Measurements from ENCODE around the gene ZNF581.

Gene ZNF581

DNA sequence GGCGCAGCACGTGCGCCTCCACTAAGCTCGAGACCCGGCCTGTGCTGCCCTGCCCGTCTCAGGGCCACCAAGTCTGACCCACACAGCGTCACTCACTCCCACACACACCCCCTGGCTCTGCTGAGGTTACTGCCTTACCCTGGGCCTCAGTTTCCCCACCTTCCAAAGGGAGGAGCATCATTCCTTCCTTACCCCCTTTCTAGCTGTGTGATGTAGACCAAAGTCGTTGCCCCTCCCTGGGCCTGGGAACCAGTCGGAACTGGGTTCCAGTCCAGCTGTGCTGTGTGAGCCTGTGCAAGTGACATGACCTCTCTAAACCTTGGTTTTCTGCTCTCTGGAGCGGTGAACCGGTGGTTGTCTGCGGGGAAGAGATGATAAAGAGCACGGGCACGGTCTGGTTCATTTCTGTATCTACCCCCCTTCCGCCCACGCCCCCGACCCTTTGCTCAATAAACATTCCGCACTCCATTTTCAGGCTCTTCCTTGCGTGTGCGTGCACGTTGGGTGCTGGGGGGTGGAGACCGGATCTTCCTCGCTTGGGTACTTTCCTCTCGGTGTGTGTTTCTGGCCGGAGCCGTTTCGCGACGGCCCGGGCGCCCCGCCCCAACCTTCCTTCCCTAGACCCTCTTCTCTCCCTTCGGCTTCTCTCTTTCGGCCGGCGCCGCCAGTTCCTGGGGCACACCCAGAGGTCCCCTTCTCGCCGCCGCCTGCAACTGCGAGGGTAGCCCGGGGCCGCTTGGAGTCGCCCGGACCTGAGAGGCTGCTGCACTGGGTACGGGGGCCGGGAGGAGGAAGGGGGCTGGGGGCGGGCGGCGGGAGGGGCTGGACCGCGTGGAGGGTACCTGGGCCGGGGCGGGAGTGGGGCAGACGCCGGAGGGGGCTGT lies at the start of gene ZNF581:
TSS of gene ZNF581 (plus strand) at position 647 of the 884 bp plus-strand sequence. CDS start 923 bp downstream, outside the sequence.
- peak; percentile 70 to 75 for DNase-seq (ENCODE audit: low read depth in 2 of 2)

DNA sequence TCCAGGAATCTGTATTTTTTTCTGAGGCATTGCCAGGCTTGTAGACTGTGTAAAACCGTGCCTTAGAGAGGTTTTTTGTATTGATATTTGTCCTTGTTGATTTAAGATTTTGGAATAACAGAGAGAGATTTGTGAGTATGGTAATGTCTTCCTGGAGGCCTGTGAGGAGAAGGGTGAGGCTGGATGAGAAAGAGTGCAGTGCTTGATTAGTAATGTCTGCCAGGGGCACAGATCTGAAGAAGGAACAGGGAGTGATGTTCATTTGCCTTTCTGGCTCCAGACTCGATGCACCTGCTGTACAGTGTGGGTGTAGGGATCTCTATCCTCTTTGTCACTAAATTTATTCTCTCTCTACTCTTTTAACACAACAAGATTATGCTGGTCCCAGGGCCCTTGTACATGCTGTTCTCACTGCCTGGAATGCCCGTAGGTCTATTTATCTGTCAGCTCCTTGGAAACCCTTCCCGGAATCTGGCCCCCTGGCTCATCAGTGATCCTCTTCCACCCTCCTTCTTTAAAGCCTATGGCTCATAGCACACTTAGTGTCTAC lies 48.4 kb upstream of the ZNF581 start:
- DNase-seq (ENCODE audit: low read depth in 2 of 2), result no peak

DNA sequence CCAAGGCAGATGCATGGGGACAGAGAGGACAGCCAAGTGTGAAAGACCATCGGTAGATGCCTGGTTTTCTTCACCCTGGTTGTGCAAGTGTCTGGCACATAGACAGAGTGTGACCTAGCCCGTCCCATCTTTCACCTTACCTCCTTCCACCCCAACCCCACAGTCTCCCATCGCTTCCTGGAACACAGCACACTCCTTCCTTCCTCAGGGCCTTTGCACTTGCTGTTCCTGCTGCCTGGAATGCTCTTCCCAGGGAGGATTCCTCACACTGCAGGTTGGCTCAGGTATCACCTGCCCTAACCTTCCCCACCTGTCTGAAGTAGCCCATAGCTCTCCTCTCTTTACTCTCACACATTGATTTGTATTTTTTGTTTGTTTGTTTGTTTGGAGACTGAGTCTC lies 47.1 kb upstream of the ZNF581 start:
- no peak for DNase-seq (ENCODE audit: low read depth in 2 of 2)

DNA sequence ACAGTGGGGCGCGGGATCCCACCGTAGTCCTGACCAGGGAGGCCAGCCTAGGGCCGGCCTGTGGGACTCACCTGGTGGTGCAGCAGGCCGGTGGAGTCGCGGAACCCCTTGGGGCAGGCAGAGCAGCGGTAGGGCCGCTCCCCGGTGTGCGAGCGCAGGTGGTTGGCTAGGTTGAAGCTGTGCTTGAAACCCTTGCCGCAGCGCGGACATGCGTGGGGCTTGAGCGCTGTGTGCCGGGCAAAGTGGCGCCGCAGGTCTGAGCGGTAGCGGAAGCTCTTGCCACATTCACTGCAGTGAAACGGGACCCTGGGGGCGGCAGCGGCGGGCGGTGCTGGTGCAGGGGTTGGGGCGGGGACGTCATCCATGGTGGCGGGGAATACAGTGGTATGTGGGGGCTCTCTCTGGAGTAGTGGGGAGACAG lies 45.9 kb upstream of the ZNF581 start:
- DNase-seq (ENCODE audit: low read depth in 2 of 2), result no peak

GRCh38 chr19:55598034-55598433 lies 45.4 kb upstream of the ZNF581 start:
- no peak for DNase-seq (ENCODE audit: low read depth in 2 of 2)

- peak; percentile 85 to 92 for DNase-seq (ENCODE audit: low read depth in 2 of 2)
Observed at GRCh38 chr19:55598719-55599467, 44.6 kb upstream of the ZNF581 start.

DNA sequence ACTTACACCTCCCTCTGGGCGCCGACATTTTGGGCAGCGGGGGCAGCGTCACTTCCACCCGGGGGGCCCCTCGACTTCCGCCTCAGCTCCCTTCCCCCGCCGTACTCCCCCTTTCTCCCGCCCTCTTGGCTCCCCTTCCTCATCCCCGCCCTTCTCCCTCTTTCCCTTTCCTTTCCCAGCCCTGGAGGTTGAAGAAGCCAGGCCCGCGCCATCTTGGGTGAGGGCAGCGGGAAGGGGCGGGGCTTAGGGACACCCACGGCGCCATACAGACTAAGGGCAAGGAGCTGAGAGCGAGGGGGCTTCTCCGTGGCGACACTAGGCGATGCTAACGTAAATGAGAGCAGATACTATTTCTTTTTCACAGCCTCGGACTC lies 44.0 kb upstream of the ZNF581 start, which contains the start of gene FIZ1:
TSS of gene FIZ1 (minus strand) at position 50 of the 374 bp plus-strand sequence. CDS start 1,652 bp downstream, outside the sequence.
- peak; percentile 93 to 94 for DNase-seq (ENCODE audit: low read depth in 2 of 2)

DNA sequence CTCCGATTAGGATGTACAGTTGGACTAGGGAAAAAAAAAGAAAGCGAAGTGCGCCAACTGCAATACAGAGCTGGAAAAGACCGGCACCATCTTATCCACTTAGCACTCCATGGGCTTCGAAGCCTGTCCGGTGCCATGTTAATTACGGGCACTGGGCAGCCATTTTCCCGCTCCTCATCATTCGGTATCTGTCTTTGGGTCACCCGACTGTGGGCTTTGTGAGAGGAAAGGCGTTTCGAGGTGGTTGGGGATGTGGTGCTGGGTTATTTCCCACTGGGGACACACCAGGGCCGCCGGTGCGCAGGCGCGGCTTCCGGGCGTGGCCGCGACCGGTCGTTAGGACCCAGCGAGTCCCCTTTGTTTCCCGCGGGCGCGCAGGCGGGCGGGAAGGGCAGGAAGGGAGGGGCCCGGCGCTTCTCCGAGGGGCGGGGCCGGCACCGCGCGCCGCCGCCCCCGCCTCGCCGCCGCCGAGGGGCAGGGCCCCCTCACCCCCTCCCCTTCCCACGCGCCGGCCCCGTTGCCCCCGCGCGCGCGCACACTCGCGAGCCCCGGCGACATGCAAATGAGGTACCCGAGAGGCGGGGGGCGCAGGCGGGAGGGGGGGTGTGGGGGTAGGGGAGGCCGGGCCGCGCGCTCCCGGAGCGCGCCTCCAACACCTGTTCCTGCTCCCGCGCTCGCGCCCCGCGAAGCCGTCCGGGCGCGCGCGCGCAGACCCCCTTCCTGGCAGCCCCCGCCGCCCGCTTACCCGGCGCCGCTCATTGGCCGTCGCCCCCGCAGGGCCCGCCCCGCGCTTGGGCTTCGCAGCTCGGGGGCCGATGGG lies 43.4 kb upstream of the ZNF581 start, which contains the start of gene ZNF524:
TSS of gene ZNF524 (plus strand) at position 447 of the 820 bp plus-strand sequence. CDS start 1,825 bp downstream, outside the sequence.
- peak; percentile 72 to 81 for DNase-seq (ENCODE audit: low read depth in 2 of 2)

GRCh38 chr19:55600662-55601028 lies 42.8 kb upstream of the ZNF581 start:
- no peak for DNase-seq (ENCODE audit: low read depth in 2 of 2)

GRCh38 chr19:55601084-55601483 lies 42.4 kb upstream of the ZNF581 start:
- DNase-seq (ENCODE audit: low read depth in 2 of 2), result no peak

GRCh38 chr19:55602104-55603001 lies 41.1 kb upstream of the ZNF581 start:
- no peak for DNase-seq (ENCODE audit: low read depth in 2 of 2)

- DNase-seq (ENCODE audit: low read depth in 2 of 2), result no peak
Observed at GRCh38 chr19:55603115-55603514, 40.3 kb upstream of the ZNF581 start.

GRCh38 chr19:55603581-55604292 lies 39.7 kb upstream of the ZNF581 start:
- DNase-seq (ENCODE audit: low read depth in 2 of 2), result no peak

DNA sequence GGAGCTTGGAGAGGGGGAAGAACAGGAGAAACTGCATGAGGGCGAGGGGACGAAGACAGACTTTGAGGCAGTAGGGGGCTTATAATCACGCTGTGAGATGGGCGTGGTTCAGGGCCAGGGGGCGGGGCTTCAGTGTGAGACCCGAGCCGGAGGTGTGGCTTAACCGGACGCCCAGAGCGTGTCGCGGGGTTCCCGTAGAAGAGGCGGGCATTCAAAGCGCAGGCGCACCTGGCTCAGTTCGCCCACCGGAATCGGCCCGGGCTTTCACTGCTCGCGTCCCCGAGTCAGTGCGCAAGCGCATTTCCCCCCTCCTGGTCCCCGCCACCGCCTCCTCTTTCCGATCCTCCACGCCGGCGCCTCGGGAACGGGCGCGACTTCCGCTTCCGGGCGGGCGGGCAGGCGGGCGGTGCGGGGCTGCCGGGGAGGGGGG lies 38.2 kb upstream of the ZNF581 start:
- DNase-seq (ENCODE audit: low read depth in 2 of 2), result peak; percentile 98 to 99

DNA sequence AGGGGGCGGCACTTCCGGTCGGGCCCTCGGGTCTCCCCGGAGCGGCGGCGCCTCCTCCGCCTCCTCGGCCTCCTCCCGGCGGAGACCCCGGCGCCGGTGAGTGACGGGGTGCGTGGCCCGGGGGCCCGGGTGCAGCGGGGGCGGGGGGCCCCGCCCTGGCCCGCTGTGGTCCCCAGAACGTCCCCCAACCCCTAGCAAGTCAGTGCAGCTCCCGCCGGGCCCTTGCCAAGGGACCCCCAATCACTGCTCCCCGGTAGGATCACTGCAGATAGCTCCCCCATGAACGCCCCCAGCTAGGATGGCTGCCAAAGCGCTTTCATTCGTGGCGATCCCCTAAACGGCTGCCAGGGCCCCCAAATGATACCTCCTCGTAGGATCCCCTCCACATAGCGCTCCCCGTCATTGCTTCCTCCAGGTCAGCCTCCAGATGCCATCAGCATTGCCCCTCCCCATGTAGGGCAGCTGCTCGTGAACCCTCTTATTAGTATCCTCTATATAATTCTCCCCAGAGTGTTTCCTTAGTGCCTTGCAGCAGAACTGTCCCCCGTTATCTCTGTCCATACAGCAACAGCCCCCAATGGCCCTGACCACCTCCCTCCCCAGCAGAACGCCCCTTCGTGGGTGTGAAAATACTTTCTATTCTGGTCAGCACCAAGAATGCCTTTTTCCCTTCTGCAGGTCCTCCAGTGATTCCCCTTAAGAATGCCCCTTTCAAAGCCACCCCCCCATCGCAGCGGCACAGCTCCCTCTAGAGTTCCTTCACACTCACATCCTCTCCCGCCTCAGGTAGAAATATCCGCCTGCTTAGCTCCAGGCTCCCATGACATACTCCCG lies 37.6 kb upstream of the ZNF581 start, which contains the start of gene ZNF865:
TSS of gene ZNF865 (plus strand) at position 11 of the 834 bp plus-strand sequence. CDS start 7,972 bp downstream, outside the sequence.
- peak; percentile 54 to 65 for DNase-seq (ENCODE audit: low read depth in 2 of 2)

- no peak for DNase-seq (ENCODE audit: low read depth in 2 of 2)
Observed at GRCh38 chr19:55606471-55606787, 37.0 kb upstream of the ZNF581 start.

GRCh38 chr19:55606817-55607216 lies 36.6 kb upstream of the ZNF581 start:
- no peak for DNase-seq (ENCODE audit: low read depth in 2 of 2)

DNA sequence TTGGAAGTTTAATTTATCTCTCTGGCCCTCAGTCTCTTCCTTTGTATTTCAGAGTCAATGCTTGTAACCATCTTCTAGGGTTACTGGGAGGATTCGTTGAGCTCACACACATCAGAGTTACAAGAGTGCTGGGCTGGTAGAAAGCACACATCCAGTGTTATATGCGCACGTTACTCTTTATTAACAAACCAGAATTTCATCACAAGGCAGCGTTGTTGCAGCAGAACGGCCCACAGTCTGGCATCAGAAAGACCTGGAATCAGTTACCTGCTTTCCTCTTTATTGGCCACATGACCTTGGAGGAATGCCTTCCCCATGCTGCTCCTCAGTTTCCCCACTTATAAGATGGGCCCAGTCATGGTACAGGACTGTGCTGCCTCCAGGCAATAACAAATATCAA lies 34.1 kb upstream of the ZNF581 start:
- no peak for DNase-seq (ENCODE audit: low read depth in 2 of 2)

Measured in stimulated activated CD8-positive, alpha-beta memory T cell treated with anti-CD3 and anti-CD28 coated beads, Interleukin-2, amount 100 ng/mL, for 48 hours (primary cell).